Fibroblast of peridontal ligament (primary cell): ENCODE results near the gene SVEP1.
"Not testable (repeated sequence)": the region's sequence is repeated elsewhere in the genome, so short reads cannot be mapped to it uniquely, and the experiment has no call there.

Experiments used
- DNase-seq: peaks from one replicate; pipeline ENCODE4 v3.0.0-alpha.2; 2010; ENCODE audit errors: extremely low read depth

The SVEP1 gene

GRCh38 chr9:110579034-110579861 is at the start of gene SVEP1:
Gene SVEP1 (minus strand): TSS chr9:110579741. CDS start chr9:110579543, 198 bp downstream.
- DNase-seq = peak; percentile 65

- peak; percentile 90 for DNase-seq
Observed at GRCh38 chr9:110626101-110626829, 46.7 kb upstream of the SVEP1 start.

- DNase-seq = peak; percentile 87
Observed at GRCh38 chr9:110623462-110624025, 44.0 kb upstream of the SVEP1 start.

- no peak for DNase-seq
Observed at GRCh38 chr9:110622368-110622767, 42.8 kb upstream of the SVEP1 start.

GRCh38 chr9:110620726-110621125 is 41.2 kb upstream of the SVEP1 start:
- DNase-seq = peak; percentile 74

- peak; percentile 93 for DNase-seq
Observed at GRCh38 chr9:110619831-110620230, 40.3 kb upstream of the SVEP1 start.

GRCh38 chr9:110615498-110615897 is 36.0 kb upstream of the SVEP1 start:
- DNase-seq = peak; percentile 88

GRCh38 chr9:110614576-110614975 is 35.0 kb upstream of the SVEP1 start:
- not testable (repeated sequence) for DNase-seq

- no peak for DNase-seq
Observed at GRCh38 chr9:110606179-110606790, 26.7 kb upstream of the SVEP1 start.

GRCh38 chr9:110605565-110605964 is 26.0 kb upstream of the SVEP1 start:
- DNase-seq = no peak

- no peak for DNase-seq
Observed at GRCh38 chr9:110604171-110604601, 24.6 kb upstream of the SVEP1 start.

- no peak for DNase-seq
Observed at GRCh38 chr9:110602281-110602680, 22.7 kb upstream of the SVEP1 start.

- no peak for DNase-seq
Observed at GRCh38 chr9:110601098-110601497, 21.6 kb upstream of the SVEP1 start.

GRCh38 chr9:110599468-110599867 is 19.9 kb upstream of the SVEP1 start:
- no peak for DNase-seq

- DNase-seq = peak; percentile 44
Observed at GRCh38 chr9:110592044-110592830, 12.7 kb upstream of the SVEP1 start.

- DNase-seq = no peak
Observed at GRCh38 chr9:110591526-110591925, 12.0 kb upstream of the SVEP1 start.

GRCh38 chr9:110590816-110591215 is 11.3 kb upstream of the SVEP1 start:
- no peak for DNase-seq

GRCh38 chr9:110588296-110588695 is 8.8 kb upstream of the SVEP1 start:
- no peak for DNase-seq

GRCh38 chr9:110583237-110583636 is 3.7 kb upstream of the SVEP1 start:
- peak; percentile 75 for DNase-seq

GRCh38 chr9:110582156-110582555 is 2.6 kb upstream of the SVEP1 start:
- no peak for DNase-seq

- no peak for DNase-seq
Observed at GRCh38 chr9:110580850-110581249, 1.3 kb upstream of the SVEP1 start.
